ENCODE data around the gene PI4K2A.

GRCh38 chr10:97689559-97690020 is 49.1 kb downstream of the PI4K2A start:
- no peak for TF ChIP-seq EZH2phosphoT487 (IDR thresholded peaks at IDR 0.05; ENCODE audit: insufficient read depth, low read depth)
- TF ChIP-seq EZH2 (IDR thresholded peaks at IDR 0.05; ENCODE audit: insufficient read depth, poor library complexity, severe bottlenecking): no peak
